HAP-1 (cell line): ENCODE results near the gene TMEFF2.

Source experiments
- DNase-seq, 2 experiments: peaks; one replicate each; pipeline ENCODE4 v3.0.0-alpha.2; 2016 to 2020; ENCODE audit warnings: low spot score in 2 of 2
- H3K27me3 ChIP-seq: fragments of 250-450 bp; sonication (Bioruptor Pico); 2 replicates; pipeline ENCODE4 v1.5.1; 2020; ENCODE audit warnings: low read depth, mild to moderate bottlenecking, moderate library complexity
- H3K36me3 ChIP-seq: fragments of 250-450 bp; sonication (Bioruptor Pico); replicated peaks from 2 replicates; pipeline ENCODE4 v1.5.1; 2020; ENCODE audit warnings: mild to moderate bottlenecking
- H3K4me1 ChIP-seq: fragments of 250-450 bp; sonication (Bioruptor Pico); 2 replicates; pipeline ENCODE4 v1.5.1; 2020; ENCODE audit warnings: mild to moderate bottlenecking
- H3K4me3 ChIP-seq: fragments of 250-450 bp; sonication (Bioruptor Pico); 2 replicates; pipeline ENCODE4 v1.5.1; 2020; ENCODE audit warnings: mild to moderate bottlenecking, moderate library complexity
- H3K9me3 ChIP-seq: fragments of 250-450 bp; sonication (Bioruptor Pico); 2 replicates; pipeline ENCODE4 v1.5.1; 2020; ENCODE audit warnings: mild to moderate bottlenecking, moderate library complexity
- in situ Hi-C: fragments of 300-500 bp; cut with MboI; formaldehyde crosslinking; loops from 3 replicates; pipeline ENCODE4 v1.14.3; 2020; ENCODE audit warnings: low sequenced_read_pairs, inconsistent platforms, mixed read lengths

The TMEFF2 gene

DNA sequence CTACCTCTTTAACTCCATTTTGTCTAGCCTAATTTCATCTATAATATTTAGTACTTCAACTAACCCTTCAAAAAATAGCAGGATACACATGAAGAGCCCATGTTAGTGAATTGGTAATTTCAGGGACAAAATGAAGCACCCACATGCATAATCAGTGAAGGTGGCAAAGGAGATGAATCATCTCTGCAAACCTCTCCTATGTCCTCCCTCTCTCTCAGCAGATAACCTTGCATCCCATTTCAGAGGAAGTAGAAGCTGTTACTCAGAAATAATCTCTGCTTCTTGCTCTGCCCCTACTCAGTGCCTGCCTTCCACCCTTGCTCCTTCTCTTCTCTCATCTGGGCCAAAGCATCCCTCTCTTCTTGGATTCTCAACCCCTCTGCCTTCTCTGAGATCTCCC, 287.6 kb downstream of the TMEFF2 start:
- H3K4me1 ChIP-seq = no peaks in the 10 kb centered on the region
- in situ Hi-C loops = no loop called here
- no peaks in the 10 kb centered on the region for H3K27me3 ChIP-seq
- no peak for DNase-seq
- H3K4me3 ChIP-seq = no peak overlapping the region
- no peaks in the 10 kb centered on the region for H3K9me3 ChIP-seq
- no peaks in the 10 kb centered on the region for H3K36me3 ChIP-seq

DNA sequence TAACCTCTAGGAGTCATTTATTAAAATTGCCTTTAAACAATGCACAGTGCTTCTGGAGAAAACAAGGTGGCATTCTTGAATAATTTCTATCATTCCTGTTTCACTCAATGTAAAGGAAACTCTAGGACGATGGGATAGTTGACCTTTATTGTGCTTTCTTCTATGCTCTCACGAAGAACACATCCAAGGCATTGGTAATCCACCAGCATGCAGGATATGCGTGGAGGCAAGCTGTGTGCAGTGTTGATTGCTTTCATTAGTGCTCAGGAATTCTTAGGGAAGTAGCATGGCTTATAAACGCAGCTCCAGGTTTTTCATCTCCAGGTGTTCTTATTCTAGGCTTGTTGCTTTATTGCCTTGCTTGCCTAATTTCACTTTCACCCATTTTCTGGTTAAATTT, 289.4 kb downstream of the TMEFF2 start:
- H3K4me1 ChIP-seq = no peaks in the 10 kb centered on the region
- in situ Hi-C loops = no loop called here
- DNase-seq = no peak
- no peaks in the 10 kb centered on the region; the same call in 1 of the 2 replicates for H3K9me3 ChIP-seq
- no peaks in the 10 kb centered on the region for H3K27me3 ChIP-seq
- no peaks in the 10 kb centered on the region for H3K36me3 ChIP-seq
- H3K4me3 ChIP-seq = no peak overlapping the region

DNA sequence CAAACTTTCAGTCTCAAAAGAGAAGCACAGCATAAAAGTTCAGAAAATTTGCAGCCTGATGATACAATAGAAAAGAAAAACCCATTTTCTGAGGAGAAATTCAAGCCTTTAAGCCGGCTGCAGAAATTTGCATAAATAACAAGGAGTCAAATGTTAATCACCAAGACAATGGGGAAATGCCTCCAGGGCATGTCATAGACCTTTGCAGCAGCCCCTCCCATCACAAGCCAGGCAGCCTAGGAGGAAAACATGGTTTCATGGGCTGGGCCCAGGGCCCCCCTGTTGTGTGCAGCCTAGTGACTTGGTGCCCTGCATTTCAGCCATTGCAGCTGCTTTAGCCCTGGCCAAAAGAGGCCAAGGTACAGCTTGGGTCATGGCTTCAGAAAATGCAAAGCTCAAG, 293.7 kb downstream of the TMEFF2 start:
- in situ Hi-C loops = no loop called here
- Histone ChIP-seq H3K4me1 (no peaks in the 10 kb centered on the region), H3K27me3 (no peaks in the 10 kb centered on the region), H3K4me3 (no peak overlapping the region), H3K9me3 (no peaks in the 10 kb centered on the region; the same call in 1 of the 2 replicates), H3K36me3 (no peaks in the 10 kb centered on the region)
- peak; percentile 57 to 84 for DNase-seq

DNA sequence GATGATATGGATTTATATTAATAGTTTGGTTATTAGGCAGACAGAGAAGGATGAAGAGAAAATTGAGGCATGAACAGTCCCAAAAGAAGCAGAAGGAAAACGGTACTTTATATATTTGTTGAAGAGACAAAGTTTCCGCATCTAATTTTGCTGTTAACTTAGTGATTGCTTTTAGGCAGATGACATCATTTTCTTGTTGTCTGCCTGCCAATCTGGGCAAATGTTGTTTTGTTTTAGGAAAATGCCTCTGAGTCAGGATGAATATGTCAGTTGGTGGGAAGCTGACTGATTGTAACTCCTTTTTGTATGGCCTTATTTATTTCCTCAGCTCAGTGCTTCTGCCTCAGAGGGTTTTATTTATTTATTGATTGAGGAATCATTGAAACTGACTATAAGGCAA, 295.3 kb downstream of the TMEFF2 start:
- Histone ChIP-seq H3K4me1 (no peaks in the 10 kb centered on the region), H3K9me3 (no peaks in the 10 kb centered on the region; the same call in 1 of the 2 replicates), H3K4me3 (no peak overlapping the region), H3K36me3 (no peaks in the 10 kb centered on the region), H3K27me3 (no peaks in the 10 kb centered on the region)
- in situ Hi-C loops = no loop called here
- DNase-seq = no peak
